K562 (cell line): ENCODE results near the gene ANO9. TPM values are rescaled to one million over a fixed set of nuclear protein-coding genes. Genes with fewer than 3 reads are reported as not detected.
A peak's percentile ranks its signal among the peaks of the same experiment; 100 is the strongest.

Experiments used
- AFF4 ChIP-seq: sonication (generic); formaldehyde crosslinking; IDR thresholded peaks from 2 replicates; pipeline ENCODE4 v1.8.0; 2023; ENCODE audit warnings: mild to moderate bottlenecking, missing genetic modification reagents
- CAMTA2 ChIP-seq: fragments of 250-450 bp; sonication (Bioruptor Pico); conservative IDR thresholded peaks from 2 replicates; pipeline ENCODE4 v1.5.1; 2022
- CHAMP1 ChIP-seq: fragments of 450-650 bp; IDR thresholded peaks from 2 replicates; pipeline ENCODE4 v1.6.1; 2016; ENCODE audit warnings: mild to moderate bottlenecking
- DNMT1 ChIP-seq: fragments of 450-650 bp; IDR thresholded peaks from 2 replicates; pipeline ENCODE4 v1.6.1; 2016; ENCODE audit warnings: antibody characterized with exemption, mild to moderate bottlenecking
- FOXA1 ChIP-seq: fragments of 450-650 bp; IDR thresholded peaks from 2 replicates; pipeline ENCODE4 v1.6.1; 2016; ENCODE audit warnings: mild to moderate bottlenecking, borderline replicate concordance
- HMG20B ChIP-seq: fragments of 250-450 bp; sonication (Bioruptor Pico); IDR thresholded peaks from 2 replicates; pipeline ENCODE4 v1.5.0; 2021; ENCODE audit warnings: mild to moderate bottlenecking
- NCOA4 ChIP-seq: fragments of 450-650 bp; IDR thresholded peaks from 2 replicates; pipeline ENCODE4 v1.6.1; 2018; ENCODE audit warnings: mild to moderate bottlenecking; ENCODE audit not compliant: partially characterized antibody
- NFIC ChIP-seq: fragments of 450-650 bp; IDR thresholded peaks from 2 replicates; pipeline ENCODE4 v1.6.1; 2017; ENCODE audit warnings: mild to moderate bottlenecking, inconsistent platforms
- POLR3G ChIP-seq: IDR thresholded peaks from 2 replicates; pipeline ENCODE4 v1.6.1; 2011; ENCODE audit not compliant: insufficient read length, insufficient replicate concordance; ENCODE audit errors: extremely low read depth
- RBM17 ChIP-seq: fragments of 200-400 bp; formaldehyde crosslinking; IDR thresholded peaks from 2 replicates; pipeline ENCODE4 v1.6.1; 2017; ENCODE audit warnings: low read depth, mild to moderate bottlenecking, low read length, borderline replicate concordance
- ZFX ChIP-seq: sonication (generic); formaldehyde crosslinking; IDR thresholded peaks from 2 replicates; pipeline ENCODE4 v1.8.0; 2022; ENCODE audit warnings: mild to moderate bottlenecking, missing genetic modification reagents, moderate library complexity
- ZNF140 ChIP-seq: fragments of 250-450 bp; sonication (Bioruptor Pico); IDR thresholded peaks from 2 replicates; pipeline ENCODE4 v1.8.0; 2021; ENCODE audit warnings: moderate library complexity, mild to moderate bottlenecking, inconsistent platforms
- ZNF57 ChIP-seq: fragments of 450-650 bp; formaldehyde crosslinking; IDR thresholded peaks from 2 replicates; pipeline ENCODE4 v1.4.0; 2020; ENCODE audit warnings: mild to moderate bottlenecking, moderate library complexity
- ZNF583 ChIP-seq: fragments of 250-450 bp; sonication (Bioruptor Pico); IDR thresholded peaks from 2 replicates; pipeline ENCODE4 v1.4.0; 2020
- ZNF584 ChIP-seq: fragments of 200-800 bp; sonication (Bioruptor generic); IDR thresholded peaks from 2 replicates; pipeline ENCODE4 v1.6.1; 2016; ENCODE audit warnings: low read depth, mild to moderate bottlenecking, missing genetic modification characterization, missing compliant biosample characterization
- polyA plus RNA-seq, 8 experiments: library from polyadenylated mRNA; depleted of rRNA in 4 of 8; stranded (reverse) in 5 of 8; unstranded in 3 of 8; fragments of >200 nt; fragmentation: Nextera tagmentation in 2 of 8; fragmentation: Illumina TruSeq in 1 of 8; extraction: Ambion mirVana in 2 of 8; extraction: Trizol in 1 of 8; gene quantifications; 2 replicates each; pipeline versions ENCODE4 v1.2.1 to v1.2.3, GENCODE V29; 2011 to 2014; ENCODE audit warnings: inconsistent platforms in 1 of 8, missing spikeins in 1 of 8
- total RNA-seq, 7 experiments: library from RNA; depleted of rRNA in 6 of 7; stranded (reverse); fragments of >200 nt in 6 of 7; fragmentation: Illumina TruSeq in 2 of 7; extraction: Trizol in 2 of 7; gene quantifications; 2 replicates each; pipeline versions ENCODE4 v1.2.1 to v1.2.3, GENCODE V29; 2011 to 2021; ENCODE audit warnings: low replicate concordance in 1 of 7
- TF ChIP-seq, protein P1 (sequence below): fragments of 250-450 bp; sonication (Bioruptor Pico); IDR thresholded peaks from 2 replicates; pipeline ENCODE4 v1.5.0; 2022; ENCODE audit warnings: mild to moderate bottlenecking
- TF ChIP-seq, protein P2 (sequence below), 2 experiments: fragments of 200-800 bp in 1 of 2; sonication (Bioruptor generic) in 1 of 2; sonication (generic) in 1 of 2; formaldehyde crosslinking in 1 of 2; IDR thresholded peaks in 1 of 2; conservative IDR thresholded peaks in 1 of 2; 2 replicates each; pipeline versions ENCODE4 v1.5.0 to v1.6.1; 2016 to 2020; ENCODE audit warnings: missing compliant biosample characterization in 1 of 2, missing genetic modification characterization in 1 of 2, missing genetic modification reagents in 1 of 2

Gene ANO9
- total and polyA plus RNA-seq, 9 of the 15 experiments (the other 6 are each of a cell fraction or from before 2014, with no cell fraction given): 0.20 to 14.5 (median 4.5) TPM

GRCh38 chr11:447923-448731 lies 6.3 kb upstream of the ANO9 start (continued):
- TF ChIP-seq, protein P1, sequence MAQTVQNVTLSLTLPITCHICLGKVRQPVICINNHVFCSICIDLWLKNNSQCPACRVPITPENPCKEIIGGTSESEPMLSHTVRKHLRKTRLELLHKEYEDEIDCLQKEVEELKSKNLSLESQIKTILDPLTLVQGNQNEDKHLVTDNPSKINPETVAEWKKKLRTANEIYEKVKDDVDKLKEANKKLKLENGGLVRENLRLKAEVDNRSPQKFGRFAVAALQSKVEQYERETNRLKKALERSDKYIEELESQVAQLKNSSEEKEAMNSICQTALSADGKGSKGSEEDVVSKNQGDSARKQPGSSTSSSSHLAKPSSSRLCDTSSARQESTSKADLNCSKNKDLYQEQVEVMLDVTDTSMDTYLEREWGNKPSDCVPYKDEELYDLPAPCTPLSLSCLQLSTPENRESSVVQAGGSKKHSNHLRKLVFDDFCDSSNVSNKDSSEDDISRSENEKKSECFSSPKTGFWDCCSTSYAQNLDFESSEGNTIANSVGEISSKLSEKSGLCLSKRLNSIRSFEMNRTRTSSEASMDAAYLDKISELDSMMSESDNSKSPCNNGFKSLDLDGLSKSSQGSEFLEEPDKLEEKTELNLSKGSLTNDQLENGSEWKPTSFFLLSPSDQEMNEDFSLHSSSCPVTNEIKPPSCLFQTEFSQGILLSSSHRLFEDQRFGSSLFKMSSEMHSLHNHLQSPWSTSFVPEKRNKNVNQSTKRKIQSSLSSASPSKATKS: no peak
- TF ChIP-seq FOXA1: no peak
- TF ChIP-seq ZNF584 (CRISPR knock-in tag): no peak
- no peak for TF ChIP-seq NCOA4
- peak; percentile 99 for TF ChIP-seq NFIC
- peak; percentile 90; the same call in 1 of the 2 replicates for TF ChIP-seq AFF4 (CRISPR knock-in tag)
- TF ChIP-seq DNMT1: no peak
- TF ChIP-seq ZNF57 (CRISPR knock-in tag): no peak
- no peak for TF ChIP-seq HMG20B (CRISPR knock-in tag)
- TF ChIP-seq ZNF140: no peak
- no peak for TF ChIP-seq CHAMP1
- no peak for TF ChIP-seq POLR3G
- TF ChIP-seq, protein P2, sequence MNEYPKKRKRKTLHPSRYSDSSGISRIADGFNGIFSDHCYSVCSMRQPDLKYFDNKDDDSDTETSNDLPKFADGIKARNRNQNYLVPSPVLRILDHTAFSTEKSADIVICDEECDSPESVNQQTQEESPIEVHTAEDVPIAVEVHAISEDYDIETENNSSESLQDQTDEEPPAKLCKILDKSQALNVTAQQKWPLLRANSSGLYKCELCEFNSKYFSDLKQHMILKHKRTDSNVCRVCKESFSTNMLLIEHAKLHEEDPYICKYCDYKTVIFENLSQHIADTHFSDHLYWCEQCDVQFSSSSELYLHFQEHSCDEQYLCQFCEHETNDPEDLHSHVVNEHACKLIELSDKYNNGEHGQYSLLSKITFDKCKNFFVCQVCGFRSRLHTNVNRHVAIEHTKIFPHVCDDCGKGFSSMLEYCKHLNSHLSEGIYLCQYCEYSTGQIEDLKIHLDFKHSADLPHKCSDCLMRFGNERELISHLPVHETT (CRISPR knock-in tag; conservative IDR thresholded peaks at IDR 0.05 in 1 of 2, IDR thresholded peaks at IDR 0.05 in 1 of 2): peak in 1 of 2 experiments; percentile 90; a peak in 2 of 4 replicates
- no peak for TF ChIP-seq ZNF583 (CRISPR knock-in tag)
- TF ChIP-seq RBM17: no peak
- TF ChIP-seq CAMTA2 (CRISPR knock-in tag): no peak
- peak; percentile 88 for TF ChIP-seq ZFX (CRISPR knock-in tag)
